IPS-15b (cell line): ENCODE measurements around the gene IGDCC3.
A peak's percentile ranks its signal among the peaks of the same experiment; 100 is the strongest.

Experiments used
- H3K27me3 ChIP-seq: one replicate; pipeline ENCODE4 v1.6.1; 2013; ENCODE audit warnings: low read length; ENCODE audit not compliant: control insufficient read depth, insufficient read depth
- H3K36me3 ChIP-seq: one replicate; pipeline ENCODE4 v1.6.1; 2013; ENCODE audit warnings: low read length; ENCODE audit not compliant: control insufficient read depth, insufficient read depth
- H3K4me1 ChIP-seq: one replicate; pipeline ENCODE4 v1.6.1; 2013; ENCODE audit warnings: mild to moderate bottlenecking, low read length; ENCODE audit not compliant: control insufficient read depth, insufficient read depth
- H3K4me3 ChIP-seq: one replicate; pipeline ENCODE4 v1.5.1; 2013; ENCODE audit warnings: low read depth, low read length
- H3K9ac ChIP-seq: one replicate; pipeline ENCODE4 v1.6.1; 2013; ENCODE audit warnings: low read depth, mild to moderate bottlenecking, low read length
- H3K9me3 ChIP-seq: one replicate; pipeline ENCODE4 v1.6.1; 2013; ENCODE audit warnings: mild to moderate bottlenecking, low read length; ENCODE audit not compliant: control insufficient read depth, insufficient read depth

The IGDCC3 gene

GRCh38 chr15:65413760-65414144 lies 36.0 kb upstream of the IGDCC3 start:
- Histone ChIP-seq H3K4me1 (peaks cover 35% of the 10 kb centered on the region), H3K9me3 (no peaks in the 10 kb centered on the region), H3K36me3 (no peaks in the 10 kb centered on the region), H3K27me3 (no peaks in the 10 kb centered on the region), H3K9ac (no peak overlapping the region), H3K4me3 (no peak overlapping the region)

DNA sequence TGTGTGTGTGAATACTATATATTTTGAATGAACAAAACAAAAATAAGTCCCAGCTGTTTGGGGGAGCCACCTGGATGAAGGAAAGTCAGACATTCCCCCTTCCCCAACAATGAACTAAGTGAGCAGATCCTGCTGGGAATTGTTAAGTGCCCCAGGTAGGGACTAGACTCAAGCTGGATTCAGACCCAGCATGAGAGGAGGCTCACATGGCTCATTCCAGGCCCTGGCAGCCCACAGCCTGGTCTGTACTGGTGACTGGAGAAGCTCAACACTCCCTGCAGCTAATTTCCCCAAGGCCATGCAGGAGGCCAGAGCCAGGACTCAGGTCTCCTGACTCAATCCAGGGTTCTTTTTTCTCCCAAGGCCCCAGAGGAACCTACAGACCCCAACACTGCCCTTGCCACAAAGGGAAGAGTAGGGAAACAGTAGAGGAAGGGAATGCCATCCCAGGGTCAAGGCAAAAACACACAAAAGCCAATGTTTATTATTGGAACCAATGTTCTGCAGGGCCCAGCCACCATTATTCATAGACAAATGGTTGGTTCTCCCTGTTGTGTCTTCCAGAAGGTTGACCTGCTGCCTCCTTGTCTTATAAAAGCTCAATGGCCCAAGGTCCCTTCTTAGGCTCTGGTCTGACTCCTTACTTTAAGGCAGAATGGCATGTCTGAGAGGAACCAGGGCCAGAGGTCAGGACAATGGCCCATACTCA lies 35.4 kb upstream of the IGDCC3 start:
- Histone ChIP-seq H3K27me3 (no peaks in the 10 kb centered on the region), H3K4me1 (peaks cover 33% of the 10 kb centered on the region), H3K36me3 (no peaks in the 10 kb centered on the region), H3K9me3 (no peaks in the 10 kb centered on the region), H3K4me3 (no peak overlapping the region), H3K9ac (peak overlapping the region; percentile 18)

GRCh38 chr15:65412556-65412955 lies 34.8 kb upstream of the IGDCC3 start:
- Histone ChIP-seq H3K27me3 (no peaks in the 10 kb centered on the region), H3K9me3 (no peaks in the 10 kb centered on the region), H3K9ac (no peak overlapping the region), H3K36me3 (no peaks in the 10 kb centered on the region), H3K4me3 (no peak overlapping the region), H3K4me1 (peaks cover 33% of the 10 kb centered on the region)

- H3K9ac ChIP-seq = no peak overlapping the region
- no peaks in the 10 kb centered on the region for H3K27me3 ChIP-seq
- peaks cover 24% of the 10 kb centered on the region for H3K4me1 ChIP-seq
- H3K36me3 ChIP-seq = no peaks in the 10 kb centered on the region
- H3K4me3 ChIP-seq = no peak overlapping the region
- no peaks in the 10 kb centered on the region for H3K9me3 ChIP-seq
These were observed 33.8 kb upstream of the IGDCC3 start for GRCh38 chr15:65411465-65412071.

DNA sequence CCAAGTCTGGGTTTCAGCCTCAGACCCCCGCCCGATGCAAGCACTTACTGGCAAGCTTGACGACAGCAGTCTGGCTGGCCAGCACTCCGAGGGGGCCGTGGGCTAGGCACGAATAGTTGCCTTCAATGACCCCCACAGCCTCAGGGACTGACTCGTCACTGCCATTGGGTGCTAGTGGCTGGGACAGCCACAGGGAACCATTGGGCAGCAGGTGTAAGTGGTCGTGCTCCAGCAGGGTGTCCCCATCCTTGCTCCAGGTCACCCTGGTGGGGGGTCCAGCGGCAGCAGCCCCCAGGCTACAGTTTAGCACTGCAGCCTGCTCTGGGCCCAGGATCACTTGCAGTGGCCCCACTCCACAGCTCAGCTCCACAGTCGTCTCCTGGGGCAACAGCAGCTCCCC lies 33.2 kb upstream of the IGDCC3 start:
- H3K4me1 ChIP-seq = peaks cover 21% of the 10 kb centered on the region
- H3K9me3 ChIP-seq = no peaks in the 10 kb centered on the region
- no peaks in the 10 kb centered on the region for H3K36me3 ChIP-seq
- H3K27me3 ChIP-seq = no peaks in the 10 kb centered on the region
- H3K9ac ChIP-seq = no peak overlapping the region
- H3K4me3 ChIP-seq = no peak overlapping the region

- H3K27me3 ChIP-seq = no peaks in the 10 kb centered on the region
- H3K9me3 ChIP-seq = no peaks in the 10 kb centered on the region
- H3K4me3 ChIP-seq = no peak overlapping the region
- no peaks in the 10 kb centered on the region for H3K36me3 ChIP-seq
- peaks cover 14% of the 10 kb centered on the region for H3K4me1 ChIP-seq
- no peak overlapping the region for H3K9ac ChIP-seq
These were observed 32.2 kb upstream of the IGDCC3 start for GRCh38 chr15:65410036-65410435.

DNA sequence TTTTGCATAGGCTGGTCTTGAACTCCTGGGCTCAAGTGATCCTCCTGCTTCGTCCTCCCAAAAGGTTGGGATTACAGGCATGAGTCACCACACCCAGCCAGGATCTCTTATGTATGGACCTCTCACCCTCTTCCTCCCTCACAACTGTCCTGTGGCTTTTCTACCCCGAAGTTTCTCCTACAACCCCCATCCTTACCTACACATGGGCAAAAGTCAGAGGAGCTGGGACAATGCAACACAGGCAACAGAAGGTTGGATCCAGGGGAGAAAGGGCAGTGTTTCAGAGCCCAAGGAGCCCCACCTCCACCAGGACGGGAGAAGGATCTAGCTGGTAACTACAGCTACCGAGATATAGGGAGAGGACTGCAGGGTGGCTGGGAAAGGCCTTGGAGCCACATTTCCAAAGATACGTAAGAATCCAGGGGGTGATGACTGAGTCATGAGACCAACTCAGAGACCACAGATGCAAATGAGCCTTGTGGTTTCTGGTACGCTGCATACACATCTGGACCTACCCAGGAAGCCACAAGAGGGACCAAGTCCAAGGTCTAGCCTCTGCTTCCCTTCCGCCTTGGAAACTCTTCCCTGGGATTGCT lies 31.3 kb upstream of the IGDCC3 start:
- Histone ChIP-seq H3K27me3 (no peaks in the 10 kb centered on the region), H3K4me1 (peaks cover 11% of the 10 kb centered on the region), H3K9me3 (no peaks in the 10 kb centered on the region), H3K9ac (no peak overlapping the region), H3K36me3 (no peaks in the 10 kb centered on the region), H3K4me3 (no peak overlapping the region)

DNA sequence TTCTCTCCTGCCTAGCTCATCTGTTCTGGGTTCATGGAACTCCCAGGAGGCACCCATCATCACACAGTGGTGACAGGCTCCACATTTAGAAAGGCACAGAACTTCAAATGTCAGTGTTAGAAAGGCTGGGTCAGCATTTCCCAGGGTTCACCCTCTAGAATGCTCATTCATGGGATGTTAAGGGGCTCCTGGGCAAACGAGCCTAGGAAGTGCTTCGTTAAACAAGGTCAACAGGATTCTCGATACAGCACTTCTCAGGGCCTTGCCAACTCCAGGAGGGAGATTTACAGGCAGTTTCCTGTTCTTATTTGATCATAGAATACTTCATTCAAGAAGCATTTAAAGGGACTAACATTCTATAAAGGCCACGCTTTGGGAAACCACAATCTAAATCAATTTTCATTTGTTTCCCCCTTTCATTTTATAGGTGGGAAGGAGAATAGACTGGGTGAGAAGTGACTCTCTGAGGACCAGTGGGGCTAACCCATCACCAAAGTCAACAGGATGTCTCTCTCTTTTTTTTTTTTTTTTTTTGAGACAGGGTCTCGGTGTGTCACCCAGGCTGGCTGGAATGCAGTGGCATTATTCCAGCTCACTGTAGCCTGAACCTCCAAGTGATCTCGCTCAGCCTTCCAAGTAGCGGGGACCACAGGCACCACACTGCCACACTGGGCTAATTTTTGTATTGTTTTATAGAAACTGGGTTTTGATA lies 30.7 kb upstream of the IGDCC3 start:
- Histone ChIP-seq H3K4me3 (no peak overlapping the region), H3K9me3 (no peaks in the 10 kb centered on the region), H3K4me1 (peaks cover 14% of the 10 kb centered on the region), H3K27me3 (no peaks in the 10 kb centered on the region), H3K36me3 (no peaks in the 10 kb centered on the region), H3K9ac (no peak overlapping the region)

DNA sequence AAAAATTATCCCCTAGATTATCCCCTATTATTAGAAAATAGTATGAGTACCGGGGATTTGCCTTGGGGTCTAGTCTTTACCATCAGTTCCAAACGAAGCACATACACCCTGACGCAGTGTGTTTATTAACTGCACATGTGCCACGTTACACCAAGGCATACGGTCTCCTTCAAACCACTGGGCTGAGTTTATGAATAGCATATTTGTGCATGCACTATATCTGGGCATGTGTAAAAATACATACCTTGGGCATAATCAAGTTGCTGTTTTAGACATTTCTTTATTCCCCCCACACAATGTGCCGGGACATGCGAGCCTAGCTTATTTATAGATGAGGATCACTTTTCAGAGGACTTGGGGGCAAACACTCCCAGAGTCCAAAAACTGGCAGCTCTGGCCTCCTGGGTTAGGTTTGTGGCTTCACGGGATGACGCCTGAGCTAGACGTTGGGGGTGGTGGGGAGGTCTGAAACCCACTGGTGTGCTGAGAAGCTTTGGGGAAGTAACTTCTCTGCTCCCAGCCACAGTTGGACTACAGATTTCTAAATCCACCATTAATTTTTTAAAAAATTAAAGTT lies 28.7 kb upstream of the IGDCC3 start:
- no peak overlapping the region for H3K4me3 ChIP-seq
- H3K27me3 ChIP-seq = no peaks in the 10 kb centered on the region
- peaks cover 9% of the 10 kb centered on the region for H3K4me1 ChIP-seq
- H3K9me3 ChIP-seq = no peaks in the 10 kb centered on the region
- H3K9ac ChIP-seq = no peak overlapping the region
- H3K36me3 ChIP-seq = no peaks in the 10 kb centered on the region

- Histone ChIP-seq H3K27me3 (no peaks in the 10 kb centered on the region), H3K4me1 (peaks cover 13% of the 10 kb centered on the region), H3K9me3 (no peaks in the 10 kb centered on the region), H3K36me3 (no peaks in the 10 kb centered on the region), H3K4me3 (no peak overlapping the region), H3K9ac (no peak overlapping the region)
These were observed 28.1 kb upstream of the IGDCC3 start for GRCh38 chr15:65405791-65406423.

DNA sequence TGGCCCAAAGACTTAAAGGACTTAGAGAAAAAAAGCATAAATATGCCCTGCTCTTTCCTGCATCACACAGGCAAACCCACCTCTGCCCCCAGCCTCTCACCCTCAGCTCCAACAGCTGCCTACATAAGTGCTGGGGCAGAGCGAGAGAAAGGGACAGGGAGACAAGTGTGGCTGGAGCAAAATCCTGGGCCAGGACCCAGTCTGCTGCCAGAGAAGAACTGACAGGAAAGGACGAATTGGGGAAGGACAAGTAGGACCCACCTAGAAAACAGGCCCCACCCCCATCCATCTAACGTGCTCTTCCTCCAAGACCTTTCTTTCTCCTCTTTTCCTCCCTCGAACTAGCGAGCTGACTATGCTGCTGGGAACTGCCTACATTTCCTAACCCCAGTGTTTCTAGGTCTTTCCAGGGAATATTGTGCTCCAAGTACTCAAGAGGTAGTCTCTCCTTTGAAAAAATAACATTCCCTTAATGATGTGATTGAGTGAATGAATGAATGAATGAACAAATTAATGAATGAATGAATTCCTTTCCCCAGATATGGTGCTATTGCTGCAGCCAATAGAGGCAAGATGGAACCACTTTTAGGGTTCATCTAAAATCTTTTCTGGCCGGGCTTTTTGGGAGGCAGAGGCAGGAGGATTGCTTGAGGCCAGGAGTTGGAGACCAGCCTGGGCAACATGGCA lies 26.5 kb upstream of the IGDCC3 start:
- Histone ChIP-seq H3K9me3 (no peaks in the 10 kb centered on the region), H3K36me3 (no peaks in the 10 kb centered on the region), H3K4me3 (no peak overlapping the region), H3K27me3 (no peaks in the 10 kb centered on the region), H3K9ac (no peak overlapping the region), H3K4me1 (peaks cover 14% of the 10 kb centered on the region)
